Ammon's horn (tissue), 1 donor: ENCODE measurements around the gene SNAPIN.
A peak's percentile ranks its signal among the peaks of the same experiment; 100 is the strongest.

Experiments used
- DNase-seq: peaks from one replicate; pipeline ENCODE4 v3.0.0-alpha.2; 2016; ENCODE audit warnings: low spot score

Gene SNAPIN, protein sequence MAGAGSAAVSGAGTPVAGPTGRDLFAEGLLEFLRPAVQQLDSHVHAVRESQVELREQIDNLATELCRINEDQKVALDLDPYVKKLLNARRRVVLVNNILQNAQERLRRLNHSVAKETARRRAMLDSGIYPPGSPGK

DNA sequence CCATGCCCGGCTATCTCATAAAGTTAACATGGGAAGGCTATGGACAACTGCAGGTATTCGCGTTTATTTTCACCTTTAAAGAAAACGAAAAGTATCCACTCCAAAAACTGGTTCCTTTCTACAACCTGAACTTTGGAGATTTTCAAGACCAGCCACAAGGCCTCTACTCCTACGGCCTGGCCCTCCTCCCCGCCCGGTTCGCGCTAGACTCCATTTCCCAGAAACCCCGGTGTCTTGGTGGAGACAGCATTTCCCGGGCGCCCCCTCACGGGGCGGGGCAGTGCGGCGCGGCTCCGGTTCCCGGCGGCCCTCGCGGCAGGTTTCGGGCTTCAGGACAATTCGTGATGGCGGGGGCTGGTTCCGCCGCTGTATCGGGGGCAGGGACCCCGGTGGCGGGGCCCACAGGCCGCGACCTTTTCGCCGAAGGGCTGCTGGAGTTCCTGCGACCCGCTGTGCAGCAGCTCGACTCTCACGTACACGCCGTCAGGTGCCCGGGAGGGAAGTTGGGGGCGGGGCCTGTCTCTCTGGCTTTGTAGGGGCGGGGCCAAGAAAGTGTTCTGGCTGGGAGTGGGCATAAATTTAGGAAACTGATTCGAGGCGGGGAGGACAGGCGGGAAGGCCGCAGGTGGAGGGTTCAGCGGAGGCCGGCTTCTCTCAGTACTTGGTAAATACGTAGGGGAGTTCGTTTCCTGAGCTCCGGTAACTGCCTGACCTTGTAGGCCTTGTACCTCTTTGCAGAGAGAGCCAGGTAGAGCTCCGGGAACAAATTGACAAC lies at the start of gene SNAPIN:
SNAPIN (plus strand) TSS at position 304 of the 775 bp plus-strand sequence; CDS start at position 345, 41 bp downstream.
- DNase-seq, result peak; percentile 92

DNA sequence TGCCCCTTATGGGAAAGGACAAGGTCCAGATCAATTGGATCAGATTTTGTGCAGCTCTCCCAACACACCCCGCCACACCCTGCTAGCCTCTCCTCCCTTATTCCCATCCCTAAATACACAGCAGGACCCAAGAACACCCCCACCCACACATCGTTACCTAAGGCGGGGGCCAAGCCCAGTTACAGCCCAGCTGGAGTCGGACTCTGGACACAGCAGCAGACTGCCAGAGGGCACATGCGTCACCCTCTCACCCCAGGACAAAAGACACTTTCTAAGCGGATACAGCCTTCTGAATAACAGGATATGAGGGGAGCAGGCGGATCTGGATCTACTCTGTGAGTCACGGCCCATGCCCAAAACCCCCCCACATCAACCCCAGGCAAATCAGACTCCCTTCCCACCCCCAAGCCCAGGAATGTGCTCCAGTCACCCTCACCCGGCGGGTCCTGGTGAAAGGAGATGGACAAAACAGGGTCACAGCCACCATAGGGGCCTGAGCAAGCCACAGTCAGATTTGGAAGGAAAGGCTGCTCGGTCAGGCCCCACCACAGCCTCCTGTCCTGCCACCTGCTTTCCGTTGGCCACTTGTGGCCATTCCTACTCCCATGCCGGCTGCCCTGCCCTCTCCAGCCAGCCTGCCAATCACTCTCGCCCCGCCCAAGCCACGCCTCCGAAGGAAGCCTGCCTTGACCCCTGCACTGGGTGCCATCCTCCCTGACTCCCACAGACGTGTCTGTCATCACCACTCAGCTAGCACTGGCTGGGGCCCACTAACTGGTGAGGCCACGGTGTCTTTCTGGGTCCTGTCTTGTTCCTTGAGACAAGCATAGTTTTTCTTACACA lies 49.5 kb upstream of the SNAPIN start:
- peak; percentile 82 for DNase-seq

GRCh38 chr1:153609585-153609907 lies 49.0 kb upstream of the SNAPIN start:
- DNase-seq, result no peak

DNA sequence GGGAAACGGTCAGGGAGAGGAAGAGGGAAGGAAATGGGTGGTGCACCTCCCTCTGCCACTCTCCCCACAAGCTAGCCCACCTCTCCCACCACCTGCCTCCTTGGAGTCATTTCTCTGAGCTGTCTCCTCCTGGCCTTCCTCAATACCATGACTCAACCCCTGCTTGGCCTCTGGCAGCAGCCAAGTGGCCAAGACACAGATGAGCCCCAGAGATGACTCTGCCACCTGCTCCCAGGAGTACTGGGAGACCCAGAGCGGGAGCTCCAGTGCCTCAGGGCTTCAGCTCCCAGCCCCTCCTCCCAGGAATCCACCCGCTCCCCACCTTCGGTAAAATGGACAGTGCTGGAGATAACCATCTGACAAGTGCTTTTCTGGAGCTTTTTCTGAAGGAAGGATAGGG lies 48.2 kb upstream of the SNAPIN start:
- no peak for DNase-seq

GRCh38 chr1:153610811-153611301 lies 47.6 kb upstream of the SNAPIN start:
- no peak for DNase-seq

DNA sequence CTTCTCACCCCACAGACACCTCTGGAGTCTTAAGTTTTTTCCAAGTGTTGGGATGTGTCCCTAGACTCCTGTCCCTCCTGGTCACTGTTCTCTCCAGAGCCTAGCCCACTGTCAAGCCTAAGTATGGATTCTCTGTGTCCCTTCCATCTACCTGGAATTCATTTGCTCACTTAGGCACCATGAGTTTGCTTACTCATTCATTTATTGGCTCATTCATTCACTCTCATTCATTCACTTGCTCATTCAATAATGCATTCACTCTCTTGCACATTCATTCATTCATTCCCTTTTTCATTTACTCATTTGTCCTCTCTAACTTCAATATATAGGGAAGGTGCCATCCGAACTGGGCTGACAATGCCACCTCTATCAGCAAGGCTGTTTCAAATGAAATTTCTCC lies 47.1 kb upstream of the SNAPIN start:
- no peak for DNase-seq

DNA sequence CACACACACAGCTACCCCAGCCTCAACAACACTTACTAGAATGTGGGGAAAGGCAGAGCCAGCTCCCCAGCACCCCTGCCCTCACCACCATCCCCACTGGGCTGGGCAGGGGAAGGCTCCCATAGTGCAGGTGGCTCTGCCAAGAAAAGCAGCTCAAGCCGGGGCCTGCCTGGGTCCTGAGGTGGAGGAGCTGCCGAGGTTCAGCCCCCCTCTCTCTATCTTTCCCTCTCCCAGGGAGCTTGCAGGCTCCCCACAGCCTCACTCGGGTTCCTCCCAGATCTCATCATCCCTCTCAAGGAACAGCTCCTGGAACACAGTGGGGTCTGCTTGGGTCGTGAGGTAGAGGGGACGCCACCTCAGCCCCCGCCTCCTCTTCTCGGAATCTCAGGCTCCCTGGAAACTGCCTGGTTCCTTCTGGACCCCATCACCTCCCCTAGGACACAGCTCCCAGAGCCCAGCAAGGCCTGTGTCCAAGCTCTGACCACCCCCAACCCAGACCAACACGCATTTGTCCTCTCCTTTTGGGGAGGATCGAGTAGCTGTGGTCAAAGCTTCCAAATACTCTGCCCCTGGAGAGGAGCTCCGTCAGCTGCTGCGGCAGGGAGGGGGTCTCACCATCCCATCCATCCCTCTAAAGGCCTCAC lies 46.3 kb upstream of the SNAPIN start:
- no peak for DNase-seq

- no peak for DNase-seq
Observed at GRCh38 chr1:153612755-153613331, 45.7 kb upstream of the SNAPIN start, which contains the start of gene S100A16. TSS of gene S100A16 (minus strand) at chr1:153613137. CDS start at chr1:153608151, 4,986 bp downstream.

GRCh38 chr1:153613406-153613805 lies 45.1 kb upstream of the SNAPIN start:
- no peak for DNase-seq

GRCh38 chr1:153614189-153614900 lies 44.2 kb upstream of the SNAPIN start:
- no peak for DNase-seq

DNA sequence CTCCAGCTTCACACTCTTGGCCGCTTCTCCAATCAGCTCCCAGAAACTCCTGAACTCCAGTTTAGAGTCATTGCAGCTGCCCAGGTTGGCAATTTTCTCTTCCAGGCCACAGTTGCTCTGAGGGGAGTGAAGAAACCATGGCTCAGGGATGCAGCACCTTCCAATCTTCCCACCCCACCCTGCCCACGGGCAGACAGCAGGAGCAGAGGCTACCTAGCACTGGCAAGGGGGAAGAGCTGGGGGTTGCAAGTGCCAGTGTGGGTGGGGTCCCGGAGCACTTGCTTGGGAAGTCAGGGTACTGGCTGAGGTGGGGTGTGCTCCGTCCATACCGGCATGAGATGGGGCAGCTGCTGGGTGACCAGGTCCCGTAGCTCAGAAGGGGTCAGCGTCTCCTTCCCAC lies 43.6 kb upstream of the SNAPIN start:
- DNase-seq, result no peak

DNA sequence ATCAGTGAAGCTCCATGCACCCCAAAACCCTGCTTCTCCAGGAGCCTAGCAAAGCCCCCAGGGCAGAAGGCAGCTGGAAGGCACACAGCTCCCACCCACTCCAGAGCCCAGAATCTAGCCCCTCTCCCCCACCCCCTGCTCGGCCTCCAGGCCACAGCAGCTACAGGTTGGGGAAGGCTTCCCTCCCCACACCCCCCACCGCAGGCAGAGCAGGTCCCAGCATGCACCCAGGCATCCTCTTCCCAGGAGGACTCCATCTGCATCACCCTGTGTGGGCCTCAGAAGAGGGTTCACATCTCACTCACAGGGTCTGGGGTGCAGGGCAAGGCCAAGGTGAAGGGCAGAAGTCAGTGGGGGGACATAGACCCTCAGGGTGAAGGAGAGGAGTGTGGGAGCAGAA lies 43.1 kb upstream of the SNAPIN start:
- no peak for DNase-seq

GRCh38 chr1:153616144-153616916 lies 42.2 kb upstream of the SNAPIN start, which contains the start of gene S100A14:
TSS of gene S100A14 (minus strand) at chr1:153616325. CDS start at chr1:153615858, 467 bp downstream.
- DNase-seq, result no peak

- no peak for DNase-seq
Observed at GRCh38 chr1:153616917-153617311, 41.6 kb upstream of the SNAPIN start.

GRCh38 chr1:153617663-153618062 lies 40.8 kb upstream of the SNAPIN start:
- no peak for DNase-seq

- no peak for DNase-seq
Observed at GRCh38 chr1:153619171-153619570, 39.3 kb upstream of the SNAPIN start.

GRCh38 chr1:153623101-153623500 lies 35.4 kb upstream of the SNAPIN start:
- DNase-seq, result no peak

DNA sequence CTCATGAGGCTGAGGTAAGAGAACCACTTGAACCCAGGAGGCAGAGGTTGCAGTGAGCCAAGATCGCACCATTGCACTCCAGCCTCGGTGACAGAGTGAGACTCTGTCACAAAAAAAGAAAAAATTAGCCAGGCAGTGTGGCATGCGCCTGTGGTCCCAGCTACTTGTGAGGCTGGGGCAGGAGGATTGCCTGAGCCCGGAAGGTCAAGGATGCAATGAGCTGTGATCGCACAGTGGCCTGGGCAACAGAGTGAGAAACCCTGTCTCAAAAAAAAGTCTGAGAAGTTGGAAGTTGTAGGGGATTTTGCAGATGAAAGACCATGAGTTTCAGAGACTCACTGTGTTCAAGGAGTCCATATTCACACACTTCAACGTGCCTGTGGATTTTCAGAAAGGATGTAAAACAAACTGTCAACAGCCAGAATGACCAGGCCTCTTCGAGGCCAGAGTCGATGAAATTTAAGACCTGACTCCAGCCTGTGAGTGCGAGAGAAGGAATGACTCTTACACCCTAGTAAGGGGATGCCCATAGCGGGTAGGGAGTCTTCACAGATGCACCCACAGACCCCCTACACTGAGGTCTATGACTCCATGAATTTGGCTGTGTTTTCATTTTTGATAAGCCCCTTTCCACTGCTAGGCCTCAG lies 33.4 kb upstream of the SNAPIN start:
- DNase-seq, result no peak

DNA sequence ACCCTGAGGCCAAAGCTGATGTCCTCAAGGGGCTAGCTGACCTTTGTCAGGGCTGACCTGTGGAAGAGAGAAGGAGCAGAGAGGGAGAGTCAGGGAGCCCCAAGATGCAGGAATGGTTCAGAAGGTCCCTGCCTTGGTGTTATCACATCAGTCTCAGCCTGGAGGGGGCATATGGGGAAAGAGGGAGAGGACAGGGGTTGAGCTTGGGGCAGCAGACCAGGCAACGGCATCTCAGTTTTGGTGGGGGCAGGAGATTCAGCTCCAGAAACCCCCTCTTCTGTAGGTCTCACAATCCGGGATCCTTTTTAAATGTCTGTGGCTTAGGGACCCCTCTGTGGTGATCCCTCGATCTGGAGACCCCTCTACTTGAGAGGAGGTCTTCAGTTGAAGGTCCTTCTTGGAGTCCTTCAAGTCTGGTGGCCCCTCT lies 32.0 kb upstream of the SNAPIN start:
- no peak for DNase-seq
